Ovary (tissue), 3 donors: ENCODE measurements around the gene JADE3.

Experiments
- CTCF ChIP-seq, 3 donors: fragments of 450-650 bp in 2 of 3; fragments of 200-600 bp in 1 of 3; IDR thresholded peaks; one replicate each; pipeline versions ENCODE4 v1.5.1 to v1.8.0; 2016 to 2022; ENCODE audit warnings: antibody characterized with exemption in 3 of 3, mild to moderate bottlenecking in 1 of 3
- EP300 ChIP-seq: sonication (generic); formaldehyde crosslinking; IDR thresholded peaks from one replicate; pipeline ENCODE4 v1.6.1; 2017; ENCODE audit warnings: antibody characterized with exemption
- POLR2A ChIP-seq: fragments of 450-650 bp; IDR thresholded peaks from one replicate; pipeline ENCODE4 v1.6.1; 2017; ENCODE audit warnings: antibody characterized with exemption, mild to moderate bottlenecking, moderate library complexity
- donor health status: DM: no; HTN: no; CAD: no.

DNA sequence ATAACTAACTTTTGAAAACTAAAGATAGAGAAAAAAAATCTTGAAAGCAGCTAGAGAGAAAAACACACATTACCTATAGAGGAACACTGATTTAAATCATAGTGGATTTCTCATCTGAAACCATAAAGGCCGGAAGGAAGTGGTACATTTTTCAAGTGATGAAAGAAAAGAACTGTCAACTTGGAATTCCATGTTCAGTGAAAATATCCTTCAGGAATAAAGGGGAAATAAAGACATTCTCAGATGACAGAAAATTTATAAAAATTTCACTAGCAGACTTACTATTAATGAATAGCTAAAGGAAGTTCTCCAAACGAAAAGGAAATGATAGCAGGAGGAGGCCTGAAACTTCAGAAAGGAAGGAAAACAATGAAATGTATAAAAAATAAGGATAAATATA is 7.6 kb upstream of the JADE3 start:
- TF ChIP-seq CTCF (IDR thresholded peaks at IDR 0.05) (no peak), POLR2A (no peak), EP300 (no peak)
